ENCODE results near the gene FZD4.
"Not testable (repeated sequence)": the region's sequence is repeated elsewhere in the genome, so short reads cannot be mapped to it uniquely, and the experiment has no call there.

FZD4 gene

GRCh38 chr11:86955361-86956120, at the start of gene FZD4:
FZD4 (minus strand) TSS chr11:86955395; CDS start chr11:86955085, 310 bp downstream.
- DNase-seq (ENCODE audit: low read depth), result peak; percentile 31

- not testable (repeated sequence) for DNase-seq (ENCODE audit: low read depth)
Measured at GRCh38 chr11:87004281-87004680, 49.1 kb upstream of the FZD4 start.

DNA sequence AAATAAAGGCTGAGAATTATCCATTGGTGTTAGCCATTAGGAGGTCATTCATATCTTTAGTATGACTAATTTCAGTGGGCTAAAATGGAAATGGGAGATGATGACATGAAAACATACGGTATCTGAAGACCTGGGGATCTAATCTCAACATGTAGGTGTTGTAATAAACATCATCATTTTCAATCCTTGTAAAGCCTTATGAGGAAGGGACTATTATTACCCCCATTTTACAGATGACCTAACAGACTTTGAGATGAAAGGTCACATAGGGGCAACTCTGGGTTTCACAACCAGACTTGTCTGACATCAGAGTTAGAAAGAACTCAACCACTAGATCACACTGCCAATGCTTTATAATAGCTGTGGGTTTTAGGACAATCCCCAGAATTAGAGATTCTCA, 47.7 kb upstream of the FZD4 start:
- DNase-seq (ENCODE audit: low read depth), result no peak

GRCh38 chr11:86999859-87000753, 44.9 kb upstream of the FZD4 start:
- no peak for DNase-seq (ENCODE audit: low read depth)

GRCh38 chr11:86999388-86999787, 44.2 kb upstream of the FZD4 start:
- DNase-seq (ENCODE audit: low read depth), result no peak

DNA sequence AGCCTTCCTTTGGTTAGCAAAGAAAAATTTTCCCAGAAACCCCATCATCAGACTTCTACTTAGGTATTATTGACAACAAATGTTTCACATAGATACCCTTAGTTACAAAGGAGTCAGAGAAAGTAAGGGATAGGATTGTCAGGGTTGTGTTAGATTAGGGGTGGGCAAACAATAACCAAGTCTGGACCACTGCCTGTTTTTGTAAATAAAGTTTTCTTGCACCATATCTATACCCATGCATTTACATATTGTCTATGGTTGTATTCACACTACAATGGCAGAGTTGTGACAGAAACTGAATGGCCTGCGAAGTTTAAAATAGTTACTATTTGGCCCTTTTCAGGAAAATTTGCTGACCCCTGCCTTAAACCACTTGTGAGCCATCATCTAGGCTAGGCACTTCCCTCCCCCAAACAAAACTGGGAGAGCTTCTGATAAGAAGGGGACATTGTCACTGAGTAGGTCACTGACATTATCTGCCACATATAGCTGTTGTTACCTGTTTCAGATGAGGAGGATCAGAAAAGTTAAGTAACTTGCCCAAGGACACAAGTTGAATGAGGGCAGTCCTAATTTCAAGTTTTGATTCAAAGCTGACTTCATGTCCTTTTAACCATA, 41.9 kb upstream of the FZD4 start:
- DNase-seq (ENCODE audit: low read depth), result no peak

DNA sequence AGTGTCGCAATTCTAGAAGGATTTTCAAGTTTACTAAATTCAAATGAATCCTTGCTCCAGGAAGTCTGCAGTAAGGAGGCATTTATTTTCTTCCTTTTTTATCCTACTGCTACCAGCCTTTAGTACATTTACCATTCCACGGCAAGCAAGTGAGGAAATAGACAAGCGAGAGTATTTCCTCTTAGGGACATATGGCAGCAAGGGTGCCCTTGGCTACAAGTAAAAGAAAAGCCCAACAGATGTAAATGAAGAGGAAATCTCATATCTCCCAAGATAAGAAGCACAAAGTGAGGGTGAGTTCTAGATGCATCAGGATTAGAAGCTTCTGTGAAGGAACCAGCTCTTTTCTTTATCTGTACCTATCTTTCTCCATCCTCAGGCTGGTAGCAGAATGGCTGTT, 37.8 kb upstream of the FZD4 start:
- no peak for DNase-seq (ENCODE audit: low read depth)

GRCh38 chr11:86992340-86992739, 37.1 kb upstream of the FZD4 start:
- DNase-seq (ENCODE audit: low read depth), result not testable (repeated sequence)

- DNase-seq (ENCODE audit: low read depth), result no peak
Measured at GRCh38 chr11:86991341-86991740, 36.1 kb upstream of the FZD4 start.

DNA sequence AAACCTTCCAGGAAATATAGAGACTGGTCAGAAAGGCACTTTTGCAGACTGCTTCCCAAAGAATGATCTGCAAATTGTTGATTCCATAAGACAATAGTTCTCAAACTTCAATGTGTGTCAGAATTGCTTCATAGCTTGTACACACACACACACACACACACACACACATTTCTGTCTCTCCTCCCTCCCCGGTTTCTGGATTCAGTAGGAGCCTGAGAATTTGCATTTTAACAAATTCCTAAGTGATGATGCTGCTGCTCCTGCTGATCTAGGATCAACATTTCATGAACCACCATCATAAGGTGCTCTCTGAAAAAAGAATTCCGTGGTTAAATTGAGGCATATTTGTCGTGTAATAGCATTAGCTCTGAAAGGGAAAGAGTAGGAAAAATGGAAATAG, 35.3 kb upstream of the FZD4 start:
- no peak for DNase-seq (ENCODE audit: low read depth)

DNA sequence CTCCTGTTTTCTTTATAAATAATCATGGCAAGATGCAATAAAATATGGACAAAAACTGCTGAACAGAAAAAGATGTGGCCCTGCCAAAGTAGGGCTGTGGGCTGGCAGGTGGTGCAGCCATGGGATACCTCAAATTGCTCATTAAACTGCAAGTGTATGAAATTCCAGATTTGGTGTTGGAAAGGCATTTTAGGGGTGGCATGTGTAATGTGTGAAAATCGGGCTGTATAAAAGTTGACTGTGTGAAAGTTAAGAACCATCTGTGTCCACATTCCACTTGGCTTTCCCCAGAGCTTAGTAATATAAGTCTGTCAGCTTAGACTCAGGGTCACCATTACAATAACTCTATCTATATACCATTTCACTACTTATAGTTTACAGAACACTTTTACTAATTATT, 34.8 kb upstream of the FZD4 start:
- DNase-seq (ENCODE audit: low read depth), result no peak

DNA sequence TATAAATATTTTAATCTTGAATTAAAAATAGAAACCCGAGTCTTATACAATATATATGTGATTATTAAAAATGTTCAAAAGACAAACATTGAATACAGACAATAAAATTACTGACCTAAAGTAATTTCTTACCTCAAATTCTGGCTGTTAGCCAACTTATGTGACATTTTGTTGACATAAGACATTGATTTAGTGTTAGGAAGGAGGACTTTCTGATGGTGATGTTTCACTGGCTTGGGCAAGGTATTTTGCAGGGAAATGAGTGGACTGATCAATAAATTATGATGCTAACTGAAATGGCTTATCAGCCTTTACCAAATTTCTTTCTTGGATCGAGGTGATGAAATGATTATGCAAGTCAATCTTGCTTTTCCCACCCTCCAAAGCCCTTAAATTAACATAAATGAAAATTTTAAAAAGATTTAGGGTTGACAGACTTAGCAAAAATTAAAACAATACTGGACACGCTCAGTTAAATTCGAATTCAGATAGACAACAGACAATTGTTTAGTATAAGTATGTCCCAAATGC, 33.2 kb upstream of the FZD4 start:
- DNase-seq (ENCODE audit: low read depth), result no peak

DNA sequence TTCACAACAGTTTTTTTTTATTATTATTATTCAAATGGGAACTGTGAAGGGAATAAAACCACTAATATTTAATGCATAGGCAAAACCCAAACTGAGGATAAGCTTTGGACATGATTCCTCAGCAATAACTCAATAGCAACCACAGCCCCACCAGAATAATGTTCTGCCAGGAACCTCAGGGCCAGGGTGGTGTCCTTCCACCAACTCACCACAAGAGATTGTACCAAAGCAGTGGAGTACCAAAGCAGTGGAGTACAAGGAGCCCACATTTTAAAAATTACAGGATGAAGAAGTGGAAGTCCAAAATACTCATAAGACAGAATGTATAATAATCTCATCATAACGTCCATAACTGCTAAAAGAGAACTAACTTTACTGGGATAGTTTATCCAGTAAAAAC, 32.5 kb upstream of the FZD4 start:
- no peak for DNase-seq (ENCODE audit: low read depth)

GRCh38 chr11:86984701-86985100, 29.5 kb upstream of the FZD4 start:
- no peak for DNase-seq (ENCODE audit: low read depth)

DNA sequence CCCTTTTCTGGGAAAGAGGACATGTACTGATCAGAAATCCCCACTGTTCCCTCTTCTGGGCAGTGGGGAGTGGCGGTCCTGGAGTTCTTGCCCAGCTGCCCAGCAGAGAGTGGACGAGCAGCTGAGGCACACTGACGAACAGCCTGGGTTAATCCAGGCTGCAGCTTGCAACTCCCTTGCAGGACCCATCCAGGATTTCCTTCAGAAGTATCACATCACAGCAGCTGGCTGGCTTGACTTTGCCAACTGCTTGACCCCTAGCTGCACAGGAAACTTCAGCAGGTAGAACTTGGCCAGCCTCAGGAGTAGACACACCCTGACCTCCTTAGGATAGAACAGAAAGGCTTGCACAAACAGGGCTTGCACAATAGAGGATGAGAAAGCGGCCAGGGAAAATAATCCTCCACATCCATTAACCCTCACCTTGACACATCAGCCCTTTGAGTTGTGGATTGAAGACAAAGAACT, 27.9 kb upstream of the FZD4 start:
- no peak for DNase-seq (ENCODE audit: low read depth)

- DNase-seq (ENCODE audit: low read depth), result no peak
Measured at GRCh38 chr11:86981777-86982540, 26.8 kb upstream of the FZD4 start.

DNA sequence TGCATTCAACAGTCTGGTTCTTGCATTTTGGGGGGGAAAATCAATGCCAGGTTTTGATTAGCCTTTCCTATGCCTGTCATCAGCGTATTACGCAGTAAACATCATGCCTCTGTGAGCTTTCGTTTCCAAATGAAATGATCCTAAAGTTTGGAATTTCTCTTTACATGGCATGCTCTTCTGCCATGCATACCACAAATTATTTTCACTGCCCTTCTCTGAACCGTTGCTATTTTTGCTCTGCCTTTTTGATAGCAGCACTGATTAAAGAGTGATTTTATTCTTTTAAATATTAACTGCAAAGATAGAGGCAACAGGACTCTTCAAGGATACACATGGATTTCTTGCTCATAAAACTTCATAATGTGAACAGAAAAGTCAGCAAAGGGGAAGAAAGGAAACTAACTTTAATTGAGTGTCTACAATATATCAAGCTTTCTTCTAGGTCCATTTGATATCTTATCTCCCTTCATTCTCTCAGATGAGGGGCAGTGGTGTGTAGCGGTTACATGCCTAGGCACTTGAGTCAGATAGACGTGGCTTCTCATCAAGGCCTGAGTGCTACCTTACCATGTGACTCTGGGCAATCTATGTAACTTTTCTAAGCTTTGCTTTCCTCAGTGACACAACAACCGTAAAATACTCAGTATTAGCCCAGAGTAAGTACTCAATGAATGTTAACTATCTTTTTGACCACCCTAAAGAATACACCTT, 25.0 kb upstream of the FZD4 start:
- DNase-seq (ENCODE audit: low read depth), result no peak

DNA sequence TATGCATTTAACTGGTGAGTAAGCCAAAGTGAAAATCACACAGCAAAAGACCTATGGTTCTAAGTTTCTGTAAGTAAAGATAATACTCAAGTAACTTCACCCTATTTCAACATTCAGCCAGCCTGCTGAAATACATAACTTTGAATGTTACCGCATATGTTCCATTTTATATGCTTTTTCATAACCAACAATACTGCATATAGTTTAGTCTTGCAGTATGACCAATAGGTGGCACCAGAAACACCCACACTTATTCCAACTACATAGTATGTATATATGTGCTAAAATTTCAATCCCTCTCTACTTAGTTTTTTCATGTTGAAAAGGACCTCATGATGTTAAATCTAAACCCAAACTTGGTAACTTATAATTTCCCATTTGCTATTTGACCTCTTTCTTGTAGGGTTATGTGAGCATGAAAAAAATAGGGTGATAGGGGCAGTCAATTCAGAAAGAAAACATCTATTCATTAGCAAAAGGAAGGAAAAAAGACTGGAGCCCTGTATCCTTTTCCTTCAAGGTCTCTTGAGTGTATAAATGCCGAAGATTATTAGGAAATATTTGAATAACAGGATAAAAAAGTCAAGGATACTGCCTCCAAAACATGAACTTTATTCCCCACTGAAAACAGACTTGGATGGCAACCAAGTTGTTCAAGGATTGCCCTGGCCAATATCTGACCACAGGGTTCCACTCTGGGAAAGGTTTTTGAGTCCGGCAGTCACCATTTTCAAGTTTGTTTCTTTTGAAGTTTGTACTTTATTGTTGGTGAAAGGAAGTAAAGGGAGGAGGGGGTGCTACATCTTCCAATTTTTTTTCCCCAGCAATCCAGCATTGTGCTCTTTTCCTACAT, 23.8 kb upstream of the FZD4 start:
- no peak for DNase-seq (ENCODE audit: low read depth)

DNA sequence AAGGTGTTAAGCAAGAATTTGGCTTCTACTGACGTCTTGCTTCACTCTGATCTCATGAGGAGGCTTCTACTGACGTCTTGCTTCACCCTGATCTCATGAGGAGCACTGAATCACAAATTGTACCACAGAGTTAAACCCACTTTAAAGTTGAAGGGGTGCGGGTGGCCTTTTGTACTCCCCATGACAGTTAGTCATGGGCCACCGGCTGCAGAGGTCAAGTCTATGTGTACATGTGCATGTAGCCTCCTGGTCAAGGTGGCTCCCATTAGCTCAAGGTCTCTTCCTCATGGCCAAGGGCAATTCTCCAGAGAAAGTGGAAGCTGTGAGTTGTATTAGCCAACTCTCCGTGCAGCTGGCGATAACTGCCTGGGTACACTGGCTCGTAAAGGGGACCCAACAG, 23.1 kb upstream of the FZD4 start:
- no peak for DNase-seq (ENCODE audit: low read depth)

DNA sequence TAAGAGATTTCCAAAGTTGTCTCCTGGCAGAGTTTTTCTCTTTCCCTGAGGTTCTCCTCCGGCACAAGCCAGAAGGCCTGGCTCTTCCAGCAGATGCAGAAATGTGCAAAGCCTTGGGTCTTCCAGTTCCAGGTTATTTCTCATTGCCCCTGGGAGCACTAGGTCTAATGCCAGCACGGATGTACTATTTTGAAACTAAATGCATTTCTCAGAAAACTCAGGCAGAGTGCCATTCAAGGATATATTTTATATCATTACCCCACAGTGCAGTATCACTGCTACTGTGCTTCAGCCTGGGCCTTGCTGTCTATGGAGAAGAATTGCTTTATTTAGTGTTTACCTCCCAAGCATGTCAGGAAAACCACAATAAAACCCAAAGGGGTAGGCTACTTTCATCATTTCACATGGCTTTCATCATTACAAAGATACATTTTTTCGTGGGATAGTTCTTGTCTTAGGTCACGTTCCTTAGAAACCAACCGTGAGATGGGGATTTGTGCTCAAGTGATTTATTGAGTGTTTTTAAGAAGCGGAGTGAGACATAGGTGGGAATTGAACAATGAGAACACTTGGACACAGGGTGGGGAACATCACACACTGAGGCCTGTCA, 22.4 kb upstream of the FZD4 start:
- DNase-seq (ENCODE audit: low read depth), result no peak

Data from activated T-helper 9 cell treated with anti-CD3 and anti-CD28 coated beads, Interleukin-2, amount 50 U/mL, for 16 hours (primary cell).